B cell (primary cell): ENCODE data around the gene PIBF1. TPM values are rescaled to one million over a fixed set of nuclear protein-coding genes. Genes with fewer than 3 reads are reported as not detected.

Experiments
- ATAC-seq: fragments of 200-7000 bp; cut with Tn5 transposase; one replicate; pipeline ENCODE4 v1.10.0; 2021; ENCODE audit warnings: low read depth, mild to moderate bottlenecking, moderate number of reproducible peaks, moderate library complexity
- CTCF ChIA-PET: fragments of 350-600 bp; sonication (Branson Sonifier 250); formaldehyde crosslinking; loops from one replicate; lab custom pipeline; 2021; ENCODE audit warnings: antibody characterized with exemption, inconsistent platforms; lab: Charles Lee
- POLR2A ChIA-PET: fragments of 350-600 bp; sonication (Branson Sonifier 250); formaldehyde crosslinking; loops from one replicate; lab custom pipeline; 2021; ENCODE audit warnings: antibody characterized with exemption; lab: Charles Lee
- DNase-seq: peaks from one replicate; pipeline ENCODE4 v3.0.0; 2013
- H2AFZ ChIP-seq: 2 replicates; pipeline ENCODE4 v1.6.1; 2012; ENCODE audit warnings: mild to moderate bottlenecking, low read depth, low read length; ENCODE audit not compliant: insufficient read depth, poor library complexity, severe bottlenecking
- H3K27ac ChIP-seq, 2 donors: 1 replicate in 1 of 2; 2 replicates in 1 of 2; pipeline ENCODE4 v1.5.1; 2012 to 2013; ENCODE audit warnings: low read length in 2 of 2, mild to moderate bottlenecking in 2 of 2, moderate library complexity in 1 of 2
- H3K27me3 ChIP-seq, 4 experiments: fragments of 200-600 bp in 1 of 4; sonication (generic) in 1 of 4; replicated peaks in 1 of 4; 1 replicate in 2 of 4; 2 replicates in 2 of 4; pipeline versions ENCODE4 v1.6.1 to v1.7.0; 2013 to 2016; ENCODE audit warnings: low read length in 3 of 4, mild to moderate bottlenecking in 2 of 4, mixed read lengths in 1 of 4, moderate library complexity in 1 of 4; ENCODE audit not compliant: insufficient read depth in 4 of 4, control insufficient read depth in 3 of 4; ENCODE audit errors: control extremely low read depth in 1 of 4
- H3K36me3 ChIP-seq, 2 experiments: replicated peaks in 1 of 2; 1 replicate in 1 of 2; 2 replicates in 1 of 2; pipeline versions ENCODE4 v1.6.1 to v1.7.1; 2013; ENCODE audit warnings: low read length in 1 of 2; ENCODE audit not compliant: insufficient read depth in 2 of 2, control insufficient read depth in 1 of 2; ENCODE audit errors: control extremely low read depth in 1 of 2, extremely low read depth in 1 of 2
- H3K4me1 ChIP-seq, 2 donors: fragments of 200-600 bp in 1 of 2; sonication (generic) in 1 of 2; 1 replicate in 1 of 2; 2 replicates in 1 of 2; pipeline versions ENCODE4 v1.5.1 to v1.6.1; 2013 to 2017; ENCODE audit warnings: low read length in 2 of 2; ENCODE audit not compliant: control insufficient read depth in 2 of 2, insufficient read depth in 2 of 2
- H3K4me2 ChIP-seq: replicated peaks from 2 replicates; pipeline ENCODE3; 2012; ENCODE audit warnings: mild to moderate bottlenecking, low read depth, low read length; ENCODE audit not compliant: poor library complexity, severe bottlenecking
- H3K4me3 ChIP-seq, 5 experiments: fragments of 200-600 bp in 1 of 5; sonication (generic) in 1 of 5; 1 replicate in 3 of 5; 2 replicates in 2 of 5; pipeline versions ENCODE4 v1.5.1 to v1.7.0; 2011 to 2016; ENCODE audit warnings: low read length in 4 of 5, mild to moderate bottlenecking in 4 of 5, low read depth in 2 of 5, control low read depth in 1 of 5, moderate library complexity in 1 of 5; ENCODE audit not compliant: insufficient read depth in 1 of 5; ENCODE audit errors: control extremely low read depth in 1 of 5, extremely low read depth in 1 of 5
- H3K79me2 ChIP-seq: fragments of 200-600 bp; sonication (generic); one replicate; pipeline ENCODE4 v1.6.0; 2016; ENCODE audit warnings: low read length; ENCODE audit not compliant: control insufficient read depth, insufficient read depth
- H3K9ac ChIP-seq: fragments of 200-600 bp; sonication (generic); 2 replicates; pipeline ENCODE4 v1.6.1; 2017; ENCODE audit warnings: mild to moderate bottlenecking, low read length, moderate library complexity
- H3K9me3 ChIP-seq, 3 donors: one replicate each; pipeline versions ENCODE4 v1.6.1 to v1.7.1; 2013; ENCODE audit warnings: low read length in 2 of 3; ENCODE audit not compliant: control insufficient read depth in 2 of 3, insufficient read depth in 1 of 3; ENCODE audit errors: control extremely low read depth in 1 of 3
- H4K20me1 ChIP-seq: 2 replicates; pipeline ENCODE4 v1.6.0; 2012; ENCODE audit warnings: mild to moderate bottlenecking, low read length; ENCODE audit not compliant: insufficient read depth, control insufficient read depth, poor library complexity, severe bottlenecking
- H3K27ac Mint-ChIP-seq: one replicate; pipeline ENCODE4 v1.8.0; 2021; ENCODE audit warnings: mixed read lengths
- H3K27me3 Mint-ChIP-seq: one replicate; pipeline ENCODE4 v1.8.0; 2021; ENCODE audit warnings: mixed read lengths
- H3K4me1 Mint-ChIP-seq: one replicate; pipeline ENCODE4 v1.8.0; 2021; ENCODE audit warnings: mixed read lengths
- H3K4me3 Mint-ChIP-seq: one replicate; pipeline ENCODE4 v1.8.0; 2021; ENCODE audit warnings: mixed read lengths
- H3K9me3 Mint-ChIP-seq: one replicate; pipeline ENCODE4 v1.8.0; 2022; ENCODE audit warnings: mixed read lengths; ENCODE audit not compliant: insufficient read depth
- CTCF ChIP-seq: fragments of 200-600 bp; IDR thresholded peaks from one replicate; pipeline ENCODE4 v1.8.0; 2022; ENCODE audit warnings: antibody characterized with exemption, mild to moderate bottlenecking
- EZH2 ChIP-seq: IDR thresholded peaks from 2 replicates; pipeline ENCODE4 v1.6.1; 2012; ENCODE audit warnings: borderline replicate concordance, low read depth, mild to moderate bottlenecking, moderate library complexity, low read length; ENCODE audit not compliant: insufficient read depth, poor library complexity, severe bottlenecking
- WGBS: methylation state at CpG from one replicate; pipeline ENCODE4 v1.1.5; 2013; ENCODE audit warnings: missing lambda C conversion rate; ENCODE audit not compliant: insufficient coverage; 5-methylcytosine and 5-hydroxymethylcytosine counted together
- intact Hi-C: fragments of 100-400 bp; cut with micrococcal nuclease; formaldehyde crosslinking; loops from one replicate; pipeline ENCODE4 v1.10.0; 2022
- polyA plus RNA-seq: library from polyadenylated mRNA; depleted of rRNA; stranded (reverse); fragments of >200 nt; gene quantifications from 2 replicates; pipeline ENCODE4 v1.2.3, GENCODE V29; 2012
- total RNA-seq, 2 donors: library from RNA; stranded (reverse); fragments of 120-200 nt in 1 of 2; gene quantifications; 1 replicate in 1 of 2; 2 replicates in 1 of 2; pipeline versions ENCODE4 v1.2.3 to v1.2.4, GENCODE V29; 2013 to 2022

The PIBF1 gene
- total and polyA plus RNA-seq, 2 donors (not counting 1 experiment from before 2014, with no cell fraction given), result 4.5 to 43.1 TPM

GRCh38 chr13:72990953-72991352 is 209.0 kb downstream of the PIBF1 start:
- WGBS, result 100% methylated on average over 2 of the region's 3 CpGs
- no peak overlapping the region for H3K27ac ChIP-seq
- POLR2A ChIA-PET, result no interaction called here
- intact Hi-C loops, result no loop called here
- H3K36me3 ChIP-seq, result no peaks in the 10 kb centered on the region
- DNase-seq (no peak), ATAC-seq (no peak)
- no peak overlapping the region for H3K4me3 ChIP-seq
- no peak overlapping the region for H3K9ac ChIP-seq
- H3K9me3 ChIP-seq, result no peaks in the 10 kb centered on the region
- H2AFZ ChIP-seq, result no peak overlapping the region
- no peaks in the 10 kb centered on the region for H4K20me1 ChIP-seq
- H3K27me3 ChIP-seq, result no peaks in the 10 kb centered on the region
- H3K4me1 Mint-ChIP-seq, result no peaks in the 10 kb centered on the region
- TF ChIP-seq CTCF (no peak), EZH2 (no peak)
- no peaks in the 10 kb centered on the region for H3K9me3 Mint-ChIP-seq
- CTCF ChIA-PET, result no interaction called here
- no peak overlapping the region for H3K4me3 Mint-ChIP-seq
- no peak overlapping the region for H3K4me2 ChIP-seq
- no peaks in the 10 kb centered on the region for H3K27me3 Mint-ChIP-seq
- no peaks in the 10 kb centered on the region for H3K79me2 ChIP-seq
- H3K27ac Mint-ChIP-seq, result no peak overlapping the region
- H3K4me1 ChIP-seq, result no peaks in the 10 kb centered on the region

GRCh38 chr13:72998012-72998411 is 216.1 kb downstream of the PIBF1 start:
- Mint-ChIP-seq H3K9me3 (no peaks in the 10 kb centered on the region), H3K4me3 (no peak overlapping the region), H3K27me3 (no peaks in the 10 kb centered on the region), H3K4me1 (no peaks in the 10 kb centered on the region), H3K27ac (no peak overlapping the region)
- Histone ChIP-seq H3K36me3 (peaks cover 4 to 5% of the 10 kb centered on the region in 2 experiments), H3K9ac (no peak overlapping the region), H2AFZ (no peak overlapping the region), H3K27me3 (no peaks in the 10 kb centered on the region), H3K27ac (no peak overlapping the region), H3K4me1 (no peaks in the 10 kb centered on the region), H3K79me2 (no peaks in the 10 kb centered on the region), H3K9me3 (no peaks in the 10 kb centered on the region), H4K20me1 (no peaks in the 10 kb centered on the region), H3K4me2 (no peak overlapping the region), H3K4me3 (no peak overlapping the region)
- no peak for TF ChIP-seq CTCF
- TF ChIP-seq EZH2, result no peak
- ChIA-PET CTCF (no interaction called here), POLR2A (no interaction called here)
- no CpG with 5 or more reads among the region's 4 CpGs for WGBS
- DNase-seq, result no peak
- intact Hi-C loops, result no loop called here
- no peak for ATAC-seq
